Measurements from ENCODE around the gene ANKRD1. TPM values are rescaled to one million over a fixed set of nuclear protein-coding genes. Genes with fewer than 3 reads are reported as not detected.
A peak's percentile ranks its signal among the peaks of the same experiment; 100 is the strongest.

Gene ANKRD1
- total and polyA plus RNA-seq, 2 of the 8 experiments (the other 6 are each of a cell fraction or from before 2014, with no cell fraction given) = 0.03 TPM; not detected in 1

DNA sequence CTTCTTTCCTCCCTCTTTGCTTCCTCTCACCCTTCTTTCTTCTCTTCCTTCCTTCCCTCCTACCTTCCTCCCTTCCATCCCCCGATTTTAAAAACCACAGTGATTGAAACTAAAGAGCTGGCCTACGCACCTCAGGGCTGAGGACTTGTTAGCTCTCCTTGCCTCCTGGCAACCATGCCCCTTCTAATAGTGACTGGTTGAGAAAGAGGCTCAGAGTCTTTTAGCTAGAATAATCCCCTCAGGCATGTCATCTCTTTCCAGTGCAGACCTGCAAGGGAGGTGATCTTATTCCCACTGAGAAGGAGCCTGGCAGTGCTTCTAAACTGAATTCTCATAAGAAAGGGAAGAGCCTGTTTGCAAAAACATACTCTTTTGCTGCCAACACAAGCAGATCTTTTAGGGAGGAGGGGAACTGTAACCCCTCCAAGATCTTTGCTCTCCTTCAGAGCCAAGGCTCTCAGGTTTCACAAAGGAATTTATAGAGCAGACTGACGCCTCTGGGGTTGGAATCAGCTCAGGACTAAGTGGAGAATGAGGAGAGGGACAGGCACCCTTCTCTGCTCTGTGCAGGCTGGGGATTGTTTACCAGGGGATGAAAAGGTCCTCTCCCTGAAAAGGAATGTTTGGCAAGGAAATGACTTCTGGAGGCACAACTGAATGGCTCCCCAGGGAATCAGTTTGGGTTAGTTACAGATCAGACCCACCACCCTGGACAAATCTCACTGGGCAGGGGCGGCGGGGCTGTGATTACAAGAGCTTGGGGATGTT, 9.4 kb upstream of the ANKRD1 start (continued):
- TF ChIP-seq JUN (IDR thresholded peaks at IDR 0.05; ENCODE audit: low read depth, low read length) = no peak
- TF ChIP-seq, protein P1, sequence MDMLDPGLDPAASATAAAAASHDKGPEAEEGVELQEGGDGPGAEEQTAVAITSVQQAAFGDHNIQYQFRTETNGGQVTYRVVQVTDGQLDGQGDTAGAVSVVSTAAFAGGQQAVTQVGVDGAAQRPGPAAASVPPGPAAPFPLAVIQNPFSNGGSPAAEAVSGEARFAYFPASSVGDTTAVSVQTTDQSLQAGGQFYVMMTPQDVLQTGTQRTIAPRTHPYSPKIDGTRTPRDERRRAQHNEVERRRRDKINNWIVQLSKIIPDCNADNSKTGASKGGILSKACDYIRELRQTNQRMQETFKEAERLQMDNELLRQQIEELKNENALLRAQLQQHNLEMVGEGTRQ (IDR thresholded peaks at IDR 0.05; ENCODE audit: low read length) = no peak
- no peak for TF ChIP-seq NANOG (IDR thresholded peaks at IDR 0.05; ENCODE audit: insufficient read depth, low read depth, low read length, poor library complexity, severe bottlenecking)
- no peak for TF ChIP-seq PHF8 (conservative IDR thresholded peaks at IDR 0.05; ENCODE audit: low read depth, low read length)
- no peak for TF ChIP-seq YY1 (IDR thresholded peaks at IDR 0.05; ENCODE audit: low read depth, low read length)
- no peak for TF ChIP-seq TCF12 (IDR thresholded peaks at IDR 0.05; ENCODE audit: low read depth, low read length)
- TF ChIP-seq TAF7 (optimal IDR thresholded peaks at IDR 0.05; ENCODE audit: borderline replicate concordance, low read depth, low read length) = no peak
- peak; percentile 40 for TF ChIP-seq EZH2 (IDR thresholded peaks at IDR 0.05; ENCODE audit: low read depth, low read length, severe bottlenecking)
- no peak for TF ChIP-seq SUZ12 (IDR thresholded peaks at IDR 0.05; ENCODE audit: low read length)
- 0 out of 2 replicates have a peak, but pooled peaks have one; percentile 20 for TF ChIP-seq SP4 (IDR thresholded peaks at IDR 0.05; ENCODE audit: low read length)
- TF ChIP-seq, protein P2, sequence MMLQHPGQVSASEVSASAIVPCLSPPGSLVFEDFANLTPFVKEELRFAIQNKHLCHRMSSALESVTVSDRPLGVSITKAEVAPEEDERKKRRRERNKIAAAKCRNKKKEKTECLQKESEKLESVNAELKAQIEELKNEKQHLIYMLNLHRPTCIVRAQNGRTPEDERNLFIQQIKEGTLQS (IDR thresholded peaks at IDR 0.05; ENCODE audit: insufficient read depth, low read depth, low read length) = no peak
- TF ChIP-seq SP1 (IDR thresholded peaks at IDR 0.05; ENCODE audit: low read depth, low read length) = no peak
